Activated CD4-positive, alpha-beta T cell treated with anti-CD3 and anti-CD28 coated beads, Interleukin-2, amount 50 U/mL, for 16 hours (primary cell): Measurements from ENCODE around the gene COL12A1.
A peak's percentile ranks its signal among the peaks of the same experiment; 100 is the strongest.

Experiments
- DNase-seq: peaks from one replicate; pipeline ENCODE4 v3.0.0-alpha.2; 2020

Gene COL12A1

DNA sequence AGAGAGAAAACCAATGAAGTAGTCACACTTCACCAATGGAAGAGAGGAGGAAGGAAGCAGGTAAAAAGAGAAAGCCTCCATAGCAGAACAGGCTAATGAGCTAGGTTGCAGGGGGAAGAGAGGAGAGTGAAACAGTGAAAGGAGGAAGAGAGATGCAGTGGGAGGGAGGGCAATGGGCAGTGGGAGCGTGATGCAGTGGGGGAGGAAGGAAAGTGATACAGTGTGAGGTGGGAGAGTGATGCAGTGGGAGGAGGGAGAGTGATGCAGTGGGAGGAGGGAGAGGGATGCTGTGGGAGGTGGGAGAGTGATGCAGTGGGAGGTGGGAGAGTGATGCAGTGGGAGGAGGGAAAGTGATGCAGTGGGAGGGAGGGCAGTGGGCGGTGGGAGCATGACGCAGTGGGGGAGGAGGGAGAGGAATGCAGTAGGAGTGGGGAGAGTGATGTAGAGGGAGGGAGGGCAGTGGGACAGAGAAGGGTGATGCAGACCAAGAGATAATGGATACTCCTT is 29.7 kb downstream of the COL12A1 start:
- DNase-seq, result no peak

DNA sequence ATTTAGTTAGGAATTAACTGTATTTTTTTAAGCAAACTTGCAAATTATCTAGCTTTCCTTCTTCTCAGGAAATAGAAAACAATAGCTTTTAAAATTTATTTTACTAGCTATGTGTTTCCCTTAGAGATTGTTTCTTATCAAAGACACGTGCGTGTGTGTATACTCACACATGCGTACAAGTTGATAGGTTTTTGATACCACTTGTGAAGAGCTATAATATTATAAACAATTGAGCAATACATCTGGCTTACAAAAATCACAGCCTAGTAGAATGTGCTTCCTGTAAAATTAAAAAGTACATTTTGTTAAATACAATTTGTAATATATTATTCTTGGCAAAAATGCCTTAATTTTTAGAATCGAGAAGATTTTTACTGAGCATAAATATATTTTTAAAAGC is 33.9 kb downstream of the COL12A1 start:
- DNase-seq, result no peak

DNA sequence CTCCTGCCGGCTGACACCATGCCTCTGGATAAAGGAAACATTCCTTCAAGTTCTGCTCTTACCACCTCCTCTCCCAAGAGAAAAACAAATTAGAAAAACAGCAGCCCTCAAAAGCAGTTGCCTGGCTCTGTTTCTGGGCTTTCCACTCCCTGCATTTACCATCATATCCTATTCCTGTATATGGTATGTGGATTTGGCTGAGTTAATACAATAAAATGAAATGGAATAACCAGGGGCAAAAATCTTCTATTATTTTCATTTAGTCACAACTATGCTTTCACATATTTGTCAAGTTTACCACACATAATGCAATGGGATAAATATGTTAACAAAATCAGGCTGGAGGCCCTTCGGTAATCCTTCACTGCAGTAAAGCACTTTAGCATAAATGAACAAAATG is 34.3 kb downstream of the COL12A1 start:
- no peak for DNase-seq

DNA sequence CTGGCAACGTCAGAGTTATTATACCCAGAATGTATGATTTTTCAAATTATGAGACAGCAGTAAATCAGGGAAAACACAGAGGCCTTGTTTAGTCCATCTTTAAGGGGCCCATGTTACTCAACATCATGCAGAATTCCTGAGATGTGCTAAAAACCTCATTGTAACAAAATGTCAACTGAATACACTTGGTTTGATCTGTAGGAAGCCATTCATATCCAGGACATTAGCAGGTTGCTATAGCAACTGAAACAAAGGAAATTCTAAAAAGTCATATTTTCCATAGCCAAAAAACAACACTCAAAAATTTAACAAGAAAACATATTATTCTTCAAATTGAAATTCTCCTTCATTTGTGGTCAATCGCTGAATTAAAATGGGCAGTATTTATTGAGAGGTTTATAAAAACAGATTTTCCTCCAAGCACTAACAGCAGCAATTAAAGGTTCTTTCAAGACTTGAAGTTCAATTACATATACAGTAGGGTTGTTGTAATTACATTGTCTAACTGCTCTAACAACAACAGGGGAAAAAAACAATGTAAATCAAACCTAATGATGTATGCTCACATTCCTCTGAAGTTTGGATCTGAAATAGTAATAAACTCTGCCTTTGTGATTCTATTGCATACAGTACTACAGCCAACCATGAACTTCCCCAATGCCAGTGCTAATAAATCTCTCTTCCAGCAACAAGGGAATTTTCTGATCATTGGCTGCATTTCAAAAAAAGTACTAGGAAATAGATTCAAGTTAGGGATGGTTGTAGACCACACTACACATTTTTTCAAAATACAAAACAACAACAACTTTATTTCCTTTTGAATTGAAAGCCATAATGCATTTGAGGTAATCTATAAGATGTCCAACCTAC is 34.9 kb downstream of the COL12A1 start:
- DNase-seq, result no peak

DNA sequence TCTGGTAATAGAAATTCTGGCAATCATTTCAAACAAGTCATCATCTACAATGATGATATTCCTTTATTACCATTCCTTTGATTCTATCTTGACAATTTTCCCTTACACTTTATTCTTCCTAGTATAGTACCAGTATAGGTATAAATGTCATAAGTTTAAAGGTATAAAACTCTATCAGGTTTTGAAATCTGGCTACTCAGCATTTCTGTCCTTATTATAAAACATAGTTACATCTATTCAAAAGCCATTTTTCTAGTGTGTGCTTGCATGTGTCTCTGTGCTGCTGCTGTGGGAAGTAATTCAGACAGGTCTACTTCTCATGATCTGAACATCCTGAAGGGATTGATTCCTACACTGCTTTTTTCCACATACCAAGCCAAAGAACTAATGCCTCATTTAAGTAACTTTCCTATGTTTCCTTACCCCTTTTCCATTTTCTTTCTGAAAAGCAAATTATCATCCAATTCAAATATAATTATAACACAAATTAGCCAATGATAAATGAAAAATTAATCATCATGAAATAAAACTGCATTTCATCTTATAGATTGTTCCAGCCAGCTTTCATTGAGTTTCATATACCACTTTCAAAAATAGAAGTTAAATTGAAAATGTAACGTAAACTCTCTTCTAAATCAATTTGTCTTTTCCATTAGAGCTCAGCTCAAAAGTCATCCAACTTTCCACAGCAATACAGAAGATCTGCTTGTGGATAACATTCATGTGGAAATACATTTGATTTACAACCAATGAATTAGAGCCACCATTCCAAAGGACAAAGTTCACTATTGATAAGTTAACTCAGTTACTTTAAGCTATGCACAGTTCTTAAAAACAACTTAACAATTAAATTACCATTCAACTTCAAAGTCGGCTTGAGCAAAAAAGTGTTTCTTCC is 35.9 kb downstream of the COL12A1 start:
- no peak for DNase-seq

DNA sequence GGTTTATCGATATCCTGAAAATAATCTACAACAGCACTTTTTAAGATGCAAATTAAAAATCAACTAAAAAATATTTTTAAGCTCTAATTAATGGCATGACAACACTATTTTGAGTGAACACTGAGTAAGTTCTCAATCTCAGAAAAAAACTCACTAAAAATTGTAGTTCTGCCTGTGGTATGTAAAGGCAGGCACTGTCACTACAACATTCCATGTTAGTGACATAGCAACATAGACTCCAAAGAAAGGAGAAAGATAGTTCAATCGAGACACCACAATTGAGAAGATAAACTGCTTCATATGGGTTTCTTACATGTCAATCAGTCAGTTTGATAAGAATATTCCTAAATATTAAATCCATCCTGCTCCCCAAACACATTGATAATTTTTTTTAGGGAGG is 38.0 kb downstream of the COL12A1 start:
- DNase-seq, result no peak

DNA sequence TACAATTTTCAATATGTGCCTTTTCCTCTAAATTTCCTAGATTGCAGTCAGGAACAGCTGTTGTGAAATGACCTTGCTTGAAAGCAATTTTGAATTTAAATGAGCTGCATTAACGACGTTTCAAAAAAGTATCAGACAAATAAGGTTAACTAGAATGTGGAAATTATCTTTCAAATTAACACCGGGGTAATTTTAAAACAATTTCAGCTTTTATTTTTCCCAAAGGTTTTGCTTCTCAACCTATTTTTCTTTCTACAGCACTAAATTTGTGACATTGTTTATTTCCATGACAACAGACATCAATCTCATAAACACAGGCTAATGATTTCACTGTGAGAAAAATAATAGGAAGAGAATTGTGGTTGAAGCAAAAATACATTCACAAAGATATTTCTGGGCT is 38.5 kb downstream of the COL12A1 start:
- DNase-seq, result no peak

DNA sequence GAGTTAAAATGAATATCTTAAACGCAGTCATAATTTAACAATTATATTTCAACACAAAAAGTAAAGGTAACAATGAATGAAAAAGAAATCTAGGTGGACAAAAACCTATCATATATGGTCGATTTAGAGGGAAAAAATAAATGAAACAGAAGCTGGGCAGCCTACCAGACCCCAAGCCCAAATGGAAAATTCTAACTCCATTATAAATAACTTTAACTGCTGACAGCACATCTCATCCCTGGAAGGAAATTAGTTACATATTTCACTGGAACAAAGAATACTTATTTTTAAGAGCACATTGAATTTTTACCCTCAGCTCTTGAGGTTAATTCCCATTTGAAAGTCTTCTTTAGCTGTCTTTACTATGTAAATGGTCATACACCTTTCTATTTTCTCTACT is 39.1 kb downstream of the COL12A1 start:
- DNase-seq, result no peak

DNA sequence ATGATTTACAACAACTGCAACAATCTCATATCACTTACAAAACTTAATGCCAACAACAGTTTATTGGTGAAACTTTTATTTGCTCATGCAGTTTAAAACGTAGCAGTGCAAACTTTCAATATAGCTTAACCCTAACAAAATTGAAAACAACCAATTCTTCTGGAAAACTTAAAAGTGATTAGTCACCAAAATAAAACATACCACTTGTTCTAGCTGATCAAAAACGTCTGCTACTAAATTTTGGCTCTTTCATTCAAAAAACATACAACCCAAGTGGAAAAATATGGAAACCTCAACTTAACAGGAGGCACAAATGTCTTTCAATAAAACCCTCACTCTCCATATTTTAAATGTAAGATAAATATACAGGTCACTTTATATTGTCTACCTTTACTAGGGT is 39.6 kb downstream of the COL12A1 start:
- no peak for DNase-seq

DNA sequence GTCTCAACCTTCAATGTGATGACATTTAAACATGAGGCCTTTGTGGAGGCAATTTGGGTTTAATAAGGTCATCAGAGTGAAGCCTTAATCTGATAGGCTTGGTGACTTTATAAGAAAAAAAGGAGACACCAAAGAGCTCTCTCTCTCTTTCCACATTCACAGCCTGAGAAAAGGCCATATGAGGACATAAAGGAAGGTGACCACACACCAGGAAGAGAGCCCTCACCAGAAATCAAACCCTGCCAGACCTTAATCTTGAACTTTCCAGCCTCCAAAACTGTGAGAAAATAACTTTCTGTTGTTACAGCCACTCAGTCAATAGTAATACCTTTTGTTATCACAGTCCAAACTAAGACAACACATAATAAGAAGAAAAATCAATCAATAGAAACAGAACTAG is 47.7 kb downstream of the COL12A1 start:
- no peak for DNase-seq

DNA sequence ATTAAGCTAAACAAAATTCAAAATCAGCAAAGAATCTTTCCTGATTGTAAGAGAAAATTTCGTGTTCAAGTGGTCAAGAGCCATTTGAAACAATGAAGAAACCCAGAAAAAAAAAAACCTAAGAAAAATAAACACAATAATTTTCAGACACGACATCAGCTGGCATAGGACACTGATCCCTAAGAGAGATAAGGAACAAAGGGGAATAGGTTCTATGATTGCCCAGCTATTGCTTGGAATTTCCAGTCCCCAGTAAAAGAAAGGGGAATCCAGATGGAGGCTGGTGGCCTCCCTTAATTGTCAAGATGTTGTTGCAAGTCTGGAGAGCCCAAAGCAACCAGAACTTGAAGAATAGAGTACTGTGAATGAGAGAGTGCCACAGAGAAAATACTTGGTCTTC is 48.5 kb downstream of the COL12A1 start:
- DNase-seq, result no peak

DNA sequence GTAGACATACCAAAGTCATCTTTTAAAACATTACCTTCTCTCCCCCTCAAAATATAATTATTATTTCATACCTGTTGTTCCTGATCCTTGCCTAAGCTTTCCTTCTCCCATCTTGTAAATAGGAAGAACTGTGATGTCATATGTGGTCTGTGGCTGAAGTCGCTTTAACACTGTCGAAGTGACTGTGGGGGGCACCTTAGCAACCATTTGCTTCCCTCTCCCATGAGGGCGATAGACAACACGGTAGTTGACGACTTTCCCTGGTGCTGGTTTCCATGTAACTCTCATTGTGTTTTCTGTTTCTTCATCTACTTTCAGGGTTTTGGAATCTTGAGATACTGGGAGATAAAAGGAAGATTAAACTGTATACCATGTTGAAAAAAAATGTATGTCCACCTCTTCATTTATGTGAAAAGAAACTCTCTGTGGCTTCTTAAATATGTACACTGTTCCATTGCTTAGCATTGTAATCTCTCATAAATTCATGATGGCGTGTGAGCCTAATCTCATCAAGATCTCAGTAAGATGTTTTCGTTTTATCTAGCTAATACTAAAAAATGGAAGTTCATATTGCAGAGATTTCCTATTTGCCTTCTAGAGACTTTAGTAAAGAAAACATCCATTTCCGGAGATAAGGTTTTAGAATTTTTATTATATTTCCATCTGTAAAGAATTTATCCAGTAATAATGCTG is 49.5 kb downstream of the COL12A1 start:
- DNase-seq, result no peak

DNA sequence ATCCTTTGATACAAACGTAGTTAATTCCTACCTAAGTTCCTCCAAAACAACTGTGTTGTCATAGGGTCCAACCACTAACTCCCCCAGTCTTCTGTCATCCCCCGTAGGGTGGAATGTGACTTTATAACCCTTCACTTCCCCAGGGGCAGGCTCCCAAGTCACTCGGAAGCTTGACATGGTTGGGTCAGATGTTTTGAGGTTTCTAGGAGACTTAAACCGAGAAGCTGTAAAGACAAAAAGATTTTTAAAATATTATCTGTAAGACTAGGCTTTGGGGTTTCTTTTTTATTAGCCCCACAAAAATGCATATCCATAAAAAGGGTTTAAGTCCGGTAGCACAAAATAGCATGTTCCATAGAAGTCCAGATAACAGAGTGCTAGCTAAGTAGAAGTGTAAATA is 50.2 kb downstream of the COL12A1 start:
- no peak for DNase-seq

DNA sequence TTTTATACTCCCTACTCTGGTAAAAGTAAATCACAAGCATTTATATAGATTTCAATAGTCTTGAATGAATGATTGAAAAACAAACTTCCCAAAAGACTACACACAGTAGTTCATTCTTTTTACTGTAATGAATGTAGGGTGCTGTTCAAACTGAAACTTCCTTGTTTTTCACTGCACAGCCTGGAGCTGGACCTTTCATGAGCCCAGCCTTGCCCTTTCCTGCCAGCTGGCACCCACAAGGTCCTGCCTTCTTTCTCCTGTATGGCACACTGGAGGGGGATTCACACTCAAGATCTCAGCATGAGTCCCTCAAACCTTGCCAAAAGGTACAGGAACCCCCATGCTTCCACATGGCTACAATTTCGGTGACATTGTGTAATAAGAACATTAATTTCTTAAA is 50.9 kb downstream of the COL12A1 start:
- no peak for DNase-seq

DNA sequence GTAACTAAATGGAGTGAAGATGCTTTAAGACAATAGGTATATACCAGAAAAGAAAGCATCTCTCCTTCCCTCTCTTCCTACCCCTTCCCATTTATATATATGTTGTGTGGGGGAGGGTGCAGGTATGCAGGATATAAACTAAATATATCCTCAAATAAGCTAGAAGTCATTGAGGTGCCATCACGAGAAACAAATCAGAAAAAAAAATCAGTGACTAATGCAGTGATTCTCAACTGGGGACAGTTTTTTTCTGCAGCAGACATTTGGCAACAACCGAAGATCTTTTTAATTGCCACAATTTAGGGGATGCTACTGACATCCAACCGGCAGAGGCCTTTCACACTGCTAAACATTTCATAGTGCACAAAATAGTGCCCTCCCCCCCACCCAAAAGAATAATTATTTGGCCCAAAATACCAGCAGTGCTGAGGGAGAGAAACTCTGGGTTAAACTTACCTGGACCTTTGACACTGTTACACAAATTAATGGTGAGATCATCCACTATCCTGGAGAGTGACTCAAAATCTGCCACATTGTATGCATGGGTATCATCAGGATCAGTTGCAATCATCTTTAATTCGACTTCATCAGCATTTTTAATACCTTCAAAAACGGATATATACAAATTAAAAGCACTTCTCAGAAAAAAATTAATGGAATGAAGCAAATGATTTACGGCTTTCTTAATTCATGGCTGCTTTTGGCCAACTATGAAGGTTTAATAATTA is 55.0 kb downstream of the COL12A1 start:
- DNase-seq, result no peak

DNA sequence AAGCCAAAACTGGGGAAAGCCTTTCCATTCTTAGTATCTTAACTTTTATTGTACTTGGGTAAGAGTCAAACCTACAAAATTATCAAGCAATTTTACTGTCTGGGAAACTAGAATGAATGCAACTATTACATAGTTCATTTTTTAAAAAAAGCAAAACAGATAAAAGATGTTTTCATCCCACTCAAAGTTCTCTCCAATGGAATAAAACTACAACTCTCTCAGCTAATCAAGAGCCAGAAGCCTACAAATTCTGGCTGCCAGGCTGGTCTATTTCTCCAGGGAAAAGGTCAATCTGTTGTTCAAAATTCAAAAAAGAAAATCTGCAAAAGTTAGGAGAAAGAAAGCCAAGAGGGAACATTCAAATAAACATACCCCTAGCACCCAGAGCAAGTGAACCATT is 56.2 kb downstream of the COL12A1 start:
- no peak for DNase-seq

DNA sequence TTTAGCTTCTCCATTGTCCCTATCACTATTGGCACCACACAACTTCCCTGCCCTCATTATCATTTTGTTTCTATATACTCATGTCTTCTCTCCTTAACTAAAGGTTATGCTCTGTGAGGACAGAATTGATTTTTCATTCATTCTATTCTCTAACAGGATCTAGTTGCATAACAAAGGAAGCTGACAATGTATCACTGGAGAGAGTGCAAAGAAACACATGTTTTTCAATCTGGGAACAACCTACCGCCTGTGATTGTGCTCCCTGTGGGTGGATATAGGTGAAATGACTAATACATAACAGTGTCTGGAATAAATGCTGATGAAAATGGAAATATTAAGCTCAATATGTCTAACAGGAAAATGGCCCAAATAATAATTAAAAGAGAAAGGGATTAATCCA is 56.6 kb downstream of the COL12A1 start:
- no peak for DNase-seq

DNA sequence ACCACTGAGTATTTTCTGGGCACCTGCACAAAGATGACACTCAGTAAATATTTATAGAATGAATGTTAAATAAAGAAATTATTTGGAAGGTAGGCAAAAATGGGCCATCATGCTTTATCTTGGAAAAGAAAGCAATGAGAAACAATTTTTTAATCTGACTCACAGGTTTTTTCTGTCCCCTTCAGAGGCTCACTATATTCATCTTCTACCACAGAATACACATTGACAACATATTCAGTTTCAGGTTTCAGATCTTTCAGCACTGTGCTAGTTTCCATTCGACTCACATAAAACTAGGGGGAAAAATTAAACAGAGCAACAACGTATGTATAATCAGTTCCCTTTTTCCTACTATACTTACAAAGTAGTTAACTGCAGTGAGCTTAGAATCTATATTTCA is 58.3 kb downstream of the COL12A1 start:
- peak; percentile 41 for DNase-seq

DNA sequence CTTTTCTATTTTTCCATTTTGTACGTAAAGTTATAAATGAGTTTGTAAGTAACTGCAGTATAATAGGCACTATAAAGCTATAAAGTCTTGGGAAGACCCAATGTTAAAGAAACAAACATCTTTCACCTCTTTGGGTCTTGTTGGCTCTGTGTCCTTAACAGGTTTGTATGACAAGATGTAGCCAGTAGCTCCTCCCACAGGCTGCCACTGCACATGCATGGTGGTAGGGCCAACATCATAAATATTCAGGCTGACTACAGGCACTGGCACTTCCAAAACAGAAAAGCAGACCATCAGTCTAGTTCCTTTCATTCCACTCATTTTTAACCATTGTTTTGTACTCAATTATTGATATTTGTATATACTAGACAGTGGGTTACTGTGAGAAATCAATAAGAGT is 59.9 kb downstream of the COL12A1 start:
- no peak for DNase-seq

DNA sequence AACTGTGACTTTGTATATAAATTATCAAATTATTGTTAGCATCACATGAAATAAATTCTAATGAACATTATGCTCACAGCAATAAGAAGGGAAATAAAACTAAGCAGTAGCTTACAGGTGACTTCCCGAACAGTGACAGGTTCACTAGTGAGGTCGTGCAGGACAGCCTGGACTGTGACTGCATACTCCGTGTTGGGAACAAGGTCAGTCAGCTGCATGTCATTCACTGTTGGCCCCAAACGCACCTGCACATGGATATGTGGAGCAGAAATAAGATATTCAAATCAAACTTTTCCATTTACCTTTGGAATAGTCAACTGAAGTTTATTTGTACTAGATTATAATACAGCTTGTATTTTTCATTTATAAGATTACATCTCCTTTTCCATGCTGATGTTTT is 60.6 kb downstream of the COL12A1 start:
- no peak for DNase-seq

DNA sequence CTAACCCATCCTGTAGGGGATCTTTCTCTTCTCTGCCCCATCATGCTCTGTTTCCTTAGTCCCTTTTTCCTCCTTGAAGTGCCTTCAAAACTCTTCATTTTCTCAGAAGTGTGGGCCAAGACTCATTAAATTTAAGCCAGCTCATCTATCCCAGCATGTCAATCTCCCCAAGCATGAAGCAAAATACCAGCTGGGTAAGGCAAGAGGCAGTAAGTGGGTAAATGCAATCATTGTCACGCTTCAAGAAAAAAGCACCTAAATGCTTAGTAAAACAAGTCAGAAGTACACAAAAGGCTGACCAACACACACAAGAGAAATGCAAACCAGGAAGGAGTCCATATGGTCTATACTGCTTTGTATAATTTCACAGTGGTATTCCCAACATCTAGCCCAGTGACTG is 61.5 kb downstream of the COL12A1 start:
- no peak for DNase-seq

DNA sequence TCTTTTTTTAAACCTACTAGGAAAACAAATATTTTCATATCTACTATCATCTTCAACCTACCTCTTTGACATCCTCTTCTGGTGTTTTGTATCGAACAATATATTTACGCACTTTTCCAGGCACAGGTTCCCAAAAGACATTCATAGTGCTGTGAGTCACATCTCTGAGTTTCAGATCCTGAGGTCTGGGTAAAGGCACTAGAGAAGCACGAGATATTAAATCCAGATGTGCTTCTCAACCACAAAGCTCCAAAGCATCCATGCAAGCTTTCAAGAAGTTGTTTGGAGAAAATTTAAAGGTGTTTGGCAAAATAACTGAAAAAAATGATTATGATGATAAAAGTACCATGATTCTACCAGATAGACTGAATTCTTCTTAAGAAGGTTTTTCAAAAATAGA is 62.7 kb downstream of the COL12A1 start:
- DNase-seq, result no peak

DNA sequence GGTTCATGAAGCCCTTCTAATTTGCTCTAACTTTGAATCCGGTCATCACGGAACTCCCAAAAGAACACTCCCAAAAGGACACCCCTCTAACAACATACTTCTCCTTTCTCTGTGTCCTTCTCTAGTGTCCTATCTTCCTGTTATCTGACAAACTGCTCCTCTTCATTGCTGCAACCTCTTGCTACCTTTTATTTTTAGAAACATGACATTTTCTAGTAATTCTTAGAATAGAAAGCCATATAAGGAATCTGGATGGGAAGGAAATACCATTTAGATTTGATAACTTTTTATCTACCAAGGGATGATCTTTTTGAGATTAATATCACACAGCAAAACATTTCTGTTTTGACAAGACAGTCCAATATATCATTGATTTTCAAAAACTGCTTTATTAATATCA is 63.1 kb downstream of the COL12A1 start:
- DNase-seq, result no peak
